ENCODE data around the gene AQP6. TPM values are rescaled to one million over a fixed set of nuclear protein-coding genes. Genes with fewer than 3 reads are reported as not detected.

The AQP6 gene
- total RNA-seq, 1 experiment from 2014 or later = not detected

- H3K9me3 Mint-ChIP-seq (ENCODE audit: unreplicated experiment) = no peaks in the 10 kb centered on the region
- no peak overlapping the region for H3K27ac Mint-ChIP-seq (ENCODE audit: low read depth, unreplicated experiment)
- no peaks in the 10 kb centered on the region for H3K27me3 Mint-ChIP-seq (ENCODE audit: insufficient read depth, unreplicated experiment)
These were observed 25.7 kb downstream of the AQP6 start for GRCh38 chr12:49998453-49998852.

DNA sequence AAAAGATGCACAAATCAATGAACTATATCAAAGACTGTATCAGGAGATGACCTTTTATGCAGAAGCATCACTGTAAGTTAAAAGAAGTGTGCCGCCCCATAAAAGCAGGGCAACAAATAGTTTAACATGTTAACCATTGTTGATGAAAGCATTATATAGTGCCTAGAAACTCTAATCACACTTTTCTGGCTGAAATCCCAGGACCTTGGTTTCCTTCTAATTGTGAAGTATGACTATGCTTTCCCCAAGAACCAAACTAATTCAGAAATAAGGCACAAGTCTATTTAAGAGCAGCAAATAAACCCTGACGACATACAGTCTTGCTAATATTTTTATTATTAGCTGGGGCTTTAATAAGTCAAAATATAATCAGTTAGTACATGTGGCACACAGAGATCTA lies 30.8 kb downstream of the AQP6 start:
- ChIA-PET CTCF (interaction anchor here (0.6 to 2.5 kb wide), 5 partner anchors 14 to 1189 kb away, joined by 3 to 24 read pairs (median 3); no protein-coding TSS in a partner anchor), POLR2A (interaction anchor here (1.5 to 7.4 kb wide), 2 partner anchors 14 to 22 kb away, joined by 3 to 42 read pairs; partner anchors contain the start of gene RACGAP1)
- DNase-seq (ENCODE audit: unreplicated experiment) = no peak
- intact Hi-C loops (cut with micrococcal nuclease) = no loop called here
- Mint-ChIP-seq H3K4me3 (ENCODE audit: unreplicated experiment) (no peak overlapping the region), H3K27me3 (ENCODE audit: insufficient read depth, unreplicated experiment) (no peaks in the 10 kb centered on the region), H3K4me1 (ENCODE audit: insufficient read depth, unreplicated experiment) (peaks cover 11% of the 10 kb centered on the region), H3K27ac (ENCODE audit: low read depth, unreplicated experiment) (no peak overlapping the region), H3K9me3 (ENCODE audit: unreplicated experiment) (no peaks in the 10 kb centered on the region), H3K36me3 (ENCODE audit: insufficient read depth, unreplicated experiment) (peaks cover 44% of the 10 kb centered on the region)
- no peak for TF ChIP-seq CTCF (IDR thresholded peaks at IDR 0.05; ENCODE audit: unreplicated experiment)
- no TSS peak for BruUV-seq (replicated peaks)

More at GRCh38 chr12:49998453-49998852, 25.7 kb downstream of the AQP6 start:
- TF ChIP-seq CTCF (IDR thresholded peaks at IDR 0.05; ENCODE audit: unreplicated experiment) = no peak
- Mint-ChIP-seq H3K4me3 (ENCODE audit: unreplicated experiment) (no peak overlapping the region), H3K4me1 (ENCODE audit: insufficient read depth, unreplicated experiment) (no peaks in the 10 kb centered on the region), H3K36me3 (ENCODE audit: insufficient read depth, unreplicated experiment) (peaks cover 91% of the 10 kb centered on the region)
- DNase-seq (ENCODE audit: unreplicated experiment) = no peak
- POLR2A ChIA-PET = interaction anchor here (1.4 kb wide), 1 partner anchor 11 kb away, joined by 3 read pairs; no protein-coding TSS in a partner anchor
- intact Hi-C loops (cut with micrococcal nuclease) = no loop called here
- CTCF ChIA-PET = interaction anchor here (0.6 to 2.5 kb wide), 3 partner anchors 29 to 60 kb away, joined by 3 to 8 read pairs (median 5); no protein-coding TSS in a partner anchor
- BruUV-seq (replicated peaks) = no TSS peak

GRCh38 chr12:50004696-50005095 lies 31.9 kb downstream of the AQP6 start:
- POLR2A ChIA-PET = interaction anchor here (1.5 to 7.4 kb wide), 2 partner anchors 13 to 21 kb away, joined by 3 to 42 read pairs; partner anchors contain the start of gene RACGAP1
- Mint-ChIP-seq H3K4me1 (ENCODE audit: insufficient read depth, unreplicated experiment) (peaks cover 11% of the 10 kb centered on the region), H3K9me3 (ENCODE audit: unreplicated experiment) (no peaks in the 10 kb centered on the region), H3K4me3 (ENCODE audit: unreplicated experiment) (no peak overlapping the region), H3K27ac (ENCODE audit: low read depth, unreplicated experiment) (no peak overlapping the region), H3K27me3 (ENCODE audit: insufficient read depth, unreplicated experiment) (no peaks in the 10 kb centered on the region), H3K36me3 (ENCODE audit: insufficient read depth, unreplicated experiment) (peaks cover 40% of the 10 kb centered on the region)
- no peak for TF ChIP-seq CTCF (IDR thresholded peaks at IDR 0.05; ENCODE audit: unreplicated experiment)
- no peak for DNase-seq (ENCODE audit: unreplicated experiment)
- no TSS peak for BruUV-seq (replicated peaks)
- intact Hi-C loops (cut with micrococcal nuclease) = no loop called here
- CTCF ChIA-PET = interaction anchor here (0.7 to 2.5 kb wide), 7 partner anchors 9 to 138 kb away, joined by 3 to 24 read pairs (median 3); partner anchors contain the start of gene COX14

DNA sequence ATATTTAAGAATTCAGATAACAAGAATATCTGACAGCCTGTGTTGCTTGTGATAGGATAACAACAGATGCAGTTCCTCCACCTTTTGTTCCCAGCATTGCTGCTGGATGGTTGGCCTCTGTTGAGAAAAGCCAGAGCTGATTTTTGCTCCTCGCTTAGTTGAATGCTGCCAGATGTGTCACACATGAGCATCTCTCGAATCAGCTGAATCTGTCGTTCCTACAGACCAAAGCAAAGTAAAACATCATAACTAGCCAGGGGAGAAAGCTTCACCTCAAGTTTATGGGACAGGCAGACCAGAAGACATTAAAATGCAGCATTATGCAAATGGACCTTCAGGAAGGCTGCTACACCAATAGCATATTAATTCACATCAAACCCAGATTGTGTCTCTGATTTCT lies 32.4 kb downstream of the AQP6 start:
- DNase-seq (ENCODE audit: unreplicated experiment) = no peak
- intact Hi-C loops (cut with micrococcal nuclease) = no loop called here
- CTCF ChIA-PET = interaction anchor here (1.0 to 2.5 kb wide), 4 partner anchors 9 to 138 kb away, joined by 3 to 7 read pairs (median 3); no protein-coding TSS in a partner anchor
- Mint-ChIP-seq H3K9me3 (ENCODE audit: unreplicated experiment) (no peaks in the 10 kb centered on the region), H3K36me3 (ENCODE audit: insufficient read depth, unreplicated experiment) (peaks cover 37% of the 10 kb centered on the region), H3K4me3 (ENCODE audit: unreplicated experiment) (no peak overlapping the region), H3K4me1 (ENCODE audit: insufficient read depth, unreplicated experiment) (peaks cover 11% of the 10 kb centered on the region), H3K27me3 (ENCODE audit: insufficient read depth, unreplicated experiment) (no peaks in the 10 kb centered on the region), H3K27ac (ENCODE audit: low read depth, unreplicated experiment) (no peak overlapping the region)
- no peak for TF ChIP-seq CTCF (IDR thresholded peaks at IDR 0.05; ENCODE audit: unreplicated experiment)
- BruUV-seq (replicated peaks) = no TSS peak
- POLR2A ChIA-PET = interaction anchor here (1.1 to 7.4 kb wide), 3 partner anchors 13 to 42 kb away, joined by 3 to 42 read pairs (median 3); partner anchors contain the start of gene RACGAP1

All from MCF 10A (cell line).